Mesenchymal stem cell (in vitro differentiated cells and primary cell): Measurements from ENCODE around the gene EMID1.

Source experiments
- DNase-seq: peaks from one replicate; pipeline ENCODE4 v3.0.0-alpha.2; 2013
- H2AFZ ChIP-seq: one replicate; pipeline ENCODE4 v1.6.1; 2013; ENCODE audit warnings: low read depth, mild to moderate bottlenecking, control low read depth, inconsistent platforms, low read length, moderate library complexity
- H2AK5ac ChIP-seq: 2 replicates; pipeline ENCODE4 v1.6.1; 2013; ENCODE audit warnings: low read length, moderate library complexity, mild to moderate bottlenecking, inconsistent platforms; ENCODE audit not compliant: severe bottlenecking
- H2BK120ac ChIP-seq: one replicate; pipeline ENCODE4 v1.6.1; 2013; ENCODE audit warnings: low read depth, mild to moderate bottlenecking, inconsistent platforms, low read length, moderate library complexity
- H2BK12ac ChIP-seq, 2 experiments: one replicate each; pipeline ENCODE4 v1.6.1; 2013; ENCODE audit warnings: inconsistent platforms in 2 of 2, low read length in 2 of 2, mild to moderate bottlenecking in 2 of 2, moderate library complexity in 2 of 2, control low read depth in 1 of 2
- H2BK15ac ChIP-seq: one replicate; pipeline ENCODE4 v1.6.1; 2013; ENCODE audit warnings: mild to moderate bottlenecking, low read depth, inconsistent platforms; ENCODE audit not compliant: poor library complexity, severe bottlenecking
- H2BK5ac ChIP-seq: 2 replicates; pipeline ENCODE4 v1.6.1; 2013; ENCODE audit warnings: low read depth, mild to moderate bottlenecking, low read length, control low read depth, inconsistent platforms; ENCODE audit not compliant: poor library complexity, severe bottlenecking
- H3K14ac ChIP-seq, 2 experiments: one replicate each; pipeline ENCODE4 v1.6.1; 2013; ENCODE audit warnings: inconsistent platforms in 2 of 2, low read length in 2 of 2, control low read depth in 1 of 2, mild to moderate bottlenecking in 1 of 2, moderate library complexity in 1 of 2
- H3K18ac ChIP-seq, 2 experiments: one replicate each; pipeline ENCODE4 v1.6.1; 2013; ENCODE audit warnings: inconsistent platforms in 2 of 2, low read length in 2 of 2, control low read depth in 1 of 2, low read depth in 1 of 2, mild to moderate bottlenecking in 1 of 2
- H3K23ac ChIP-seq, 2 experiments: one replicate each; pipeline ENCODE4 v1.6.1; 2013; ENCODE audit warnings: inconsistent platforms in 2 of 2, low read length in 2 of 2, mild to moderate bottlenecking in 2 of 2, moderate library complexity in 2 of 2, control low read depth in 1 of 2
- H3K27ac ChIP-seq: 2 replicates; pipeline ENCODE4 v1.5.1; 2013; ENCODE audit warnings: mild to moderate bottlenecking, moderate library complexity, low read length, control low read depth, inconsistent platforms; ENCODE audit not compliant: poor library complexity, severe bottlenecking
- H3K27me3 ChIP-seq, 2 experiments: 2 replicates each; pipeline versions ENCODE4 v1.6.1 to v1.7.0; 2013; ENCODE audit warnings: low read length in 2 of 2, mild to moderate bottlenecking in 2 of 2, moderate library complexity in 2 of 2, control low read depth in 1 of 2, inconsistent platforms in 1 of 2; ENCODE audit not compliant: control insufficient read depth in 1 of 2, insufficient read depth in 1 of 2
- H3K36me3 ChIP-seq, 2 experiments: 2 replicates each; pipeline versions ENCODE4 v1.6.1 to v1.7.0; 2013; ENCODE audit warnings: low read length in 2 of 2, control low read depth in 1 of 2, inconsistent platforms in 1 of 2, low read depth in 1 of 2, mild to moderate bottlenecking in 1 of 2; ENCODE audit not compliant: insufficient read depth in 2 of 2, control insufficient read depth in 1 of 2
- H3K4ac ChIP-seq, 2 experiments: one replicate each; pipeline ENCODE4 v1.6.1; 2013; ENCODE audit warnings: inconsistent platforms in 2 of 2, low read length in 2 of 2, mild to moderate bottlenecking in 2 of 2, moderate library complexity in 2 of 2, control low read depth in 1 of 2, low read depth in 1 of 2
- H3K4me1 ChIP-seq: 2 replicates; pipeline ENCODE4 v1.6.1; 2013; ENCODE audit warnings: low read depth, low read length, control low read depth; ENCODE audit not compliant: control insufficient read depth, insufficient read depth
- H3K4me2 ChIP-seq: 2 replicates; pipeline ENCODE4 v1.6.1; 2013; ENCODE audit warnings: low read length, mild to moderate bottlenecking, inconsistent platforms; ENCODE audit not compliant: poor library complexity, severe bottlenecking
- H3K4me3 ChIP-seq, 2 experiments: 2 replicates each; pipeline versions ENCODE4 v1.5.1 to v1.7.0; 2013; ENCODE audit warnings: low read length in 2 of 2, mild to moderate bottlenecking in 2 of 2, control low read depth in 1 of 2, low read depth in 1 of 2; ENCODE audit not compliant: insufficient read depth in 1 of 2
- H3K79me1 ChIP-seq: replicated peaks from 2 replicates; pipeline ENCODE4 v1.6.1; 2013; ENCODE audit warnings: mild to moderate bottlenecking, control low read depth, low read length, inconsistent platforms; ENCODE audit not compliant: poor library complexity, severe bottlenecking
- H3K9ac ChIP-seq: 2 replicates; pipeline ENCODE4 v1.7.0; 2013; ENCODE audit warnings: mild to moderate bottlenecking, low read length, moderate library complexity
- H3K9me3 ChIP-seq: 2 replicates; pipeline ENCODE4 v1.7.0; 2013; ENCODE audit warnings: mild to moderate bottlenecking, low read length; ENCODE audit not compliant: control insufficient read depth
- H4K8ac ChIP-seq: one replicate; pipeline ENCODE4 v1.6.1; 2013; ENCODE audit warnings: inconsistent platforms, mild to moderate bottlenecking, low read length, moderate library complexity
- H4K91ac ChIP-seq: one replicate; pipeline ENCODE4 v1.6.1; 2013; ENCODE audit warnings: mild to moderate bottlenecking, low read length, inconsistent platforms
- whole genome bisulfite sequencing: methylation state at CpG from one replicate; pipeline ENCODE4 v1.1.7; 2013; ENCODE audit warnings: mixed read lengths; 5-methylcytosine and 5-hydroxymethylcytosine counted together

The EMID1 gene

DNA sequence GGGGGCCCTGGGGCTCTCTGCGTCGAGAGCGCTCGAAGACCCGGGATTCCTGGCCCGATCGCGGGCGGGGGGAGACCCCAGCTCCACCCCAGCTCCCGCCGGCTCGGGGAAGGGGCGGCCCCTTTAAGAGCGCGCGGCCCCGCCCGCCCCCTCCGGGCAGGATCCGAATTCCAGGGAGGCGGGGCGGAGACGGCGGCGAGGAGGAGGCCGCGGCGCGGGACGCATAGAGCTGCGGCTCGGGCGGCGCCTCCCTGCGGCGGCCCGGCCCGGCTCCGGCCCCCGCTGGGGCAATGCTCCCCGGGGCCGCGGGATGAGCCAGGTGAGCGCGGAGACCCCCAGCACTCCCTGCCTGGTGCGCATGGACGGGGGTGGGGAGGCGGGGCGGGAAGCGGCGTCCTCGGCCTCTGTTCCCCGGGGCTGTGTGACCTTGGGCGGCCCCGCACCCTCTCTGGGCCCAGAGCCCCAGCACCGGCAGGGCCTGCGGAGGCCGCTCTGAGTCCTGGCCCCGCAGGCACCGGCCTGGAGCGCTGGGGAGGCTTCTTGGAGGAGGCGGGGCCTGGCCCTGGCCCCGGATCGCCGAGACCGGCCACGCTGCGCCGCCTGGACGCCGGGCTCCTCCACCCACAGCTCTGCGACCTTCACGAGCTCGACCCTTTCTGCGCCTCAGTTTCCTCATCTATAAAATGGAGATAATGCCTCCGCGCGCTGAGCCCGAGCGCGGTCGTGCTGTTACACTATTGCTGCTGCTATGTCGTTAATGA, 101.3 kb downstream of the EMID1 start:
- peak overlapping the region; percentile 76 for H4K91ac ChIP-seq
- H3K18ac ChIP-seq, result peak overlapping the region; percentile 68 to 92
- peaks cover 58% of the 10 kb centered on the region for H3K4me1 ChIP-seq
- peak overlapping the region; percentile 52 to 76 for H3K4ac ChIP-seq
- H3K4me3 ChIP-seq, result peak overlapping the region; percentile 71 to 96
- H3K9me3 ChIP-seq, result no peaks in the 10 kb centered on the region
- peak; percentile 83 for DNase-seq
- WGBS, result 3% methylated on average over 53 of the region's 83 CpGs
- peak overlapping the region; percentile 87 for H3K9ac ChIP-seq
- H4K8ac ChIP-seq, result peak overlapping the region; percentile 87
- H3K14ac ChIP-seq, result peak overlapping the region in 1 of 2 experiments; percentile 91
- H3K27ac ChIP-seq, result peak overlapping the region; percentile 81
- H3K4me2 ChIP-seq, result peak overlapping the region; percentile 90
- no peak overlapping the region for H2AK5ac ChIP-seq
- peak overlapping the region in 1 of 2 experiments; percentile 82 for H2BK12ac ChIP-seq
- H3K36me3 ChIP-seq, result peaks cover 0 to 33% of the 10 kb centered on the region in 2 experiments
- H2BK5ac ChIP-seq, result peak overlapping the region; percentile 39
- peaks cover 18% of the 10 kb centered on the region for H3K79me1 ChIP-seq
- peak overlapping the region in 1 of 2 experiments; percentile 66 for H3K23ac ChIP-seq
- H2AFZ ChIP-seq, result peak overlapping the region; percentile 72
- H3K27me3 ChIP-seq, result no peaks in the 10 kb centered on the region
- peak overlapping the region; percentile 95 for H2BK120ac ChIP-seq
- peak overlapping the region; percentile 90 for H2BK15ac ChIP-seq

GRCh38 chr22:29307596-29308147, 102.0 kb downstream of the EMID1 start:
- Histone ChIP-seq H3K4me3 (peak overlapping the region; percentile 71 to 96), H3K9me3 (no peaks in the 10 kb centered on the region), H3K79me1 (peaks cover 21% of the 10 kb centered on the region), H4K8ac (no peak overlapping the region), H3K36me3 (peaks cover 4 to 36% of the 10 kb centered on the region in 2 experiments), H2BK5ac (no peak overlapping the region), H3K14ac (peak overlapping the region in 1 of 2 experiments; percentile 91), H3K27me3 (peaks cover 0 to under 1% of the 10 kb centered on the region in 2 experiments), H2BK12ac (peak overlapping the region in 1 of 2 experiments; percentile 82), H3K9ac (peak overlapping the region; percentile 87), H3K27ac (no peak overlapping the region), H3K4ac (peak overlapping the region in 1 of 2 experiments; percentile 76), H3K4me2 (peak overlapping the region; percentile 63), H3K4me1 (peaks cover 57% of the 10 kb centered on the region), H2BK120ac (no peak overlapping the region), H2BK15ac (peak overlapping the region; percentile 90), H3K18ac (peak overlapping the region in 1 of 2 experiments; percentile 84), H3K23ac (peak overlapping the region in 1 of 2 experiments; percentile 66), H4K91ac (peak overlapping the region; percentile 5), H2AFZ (peak overlapping the region; percentile 54), H2AK5ac (no peak overlapping the region)
- peak; percentile 40 for DNase-seq
- 74% methylated on average over 20 of the region's 20 CpGs for WGBS

DNA sequence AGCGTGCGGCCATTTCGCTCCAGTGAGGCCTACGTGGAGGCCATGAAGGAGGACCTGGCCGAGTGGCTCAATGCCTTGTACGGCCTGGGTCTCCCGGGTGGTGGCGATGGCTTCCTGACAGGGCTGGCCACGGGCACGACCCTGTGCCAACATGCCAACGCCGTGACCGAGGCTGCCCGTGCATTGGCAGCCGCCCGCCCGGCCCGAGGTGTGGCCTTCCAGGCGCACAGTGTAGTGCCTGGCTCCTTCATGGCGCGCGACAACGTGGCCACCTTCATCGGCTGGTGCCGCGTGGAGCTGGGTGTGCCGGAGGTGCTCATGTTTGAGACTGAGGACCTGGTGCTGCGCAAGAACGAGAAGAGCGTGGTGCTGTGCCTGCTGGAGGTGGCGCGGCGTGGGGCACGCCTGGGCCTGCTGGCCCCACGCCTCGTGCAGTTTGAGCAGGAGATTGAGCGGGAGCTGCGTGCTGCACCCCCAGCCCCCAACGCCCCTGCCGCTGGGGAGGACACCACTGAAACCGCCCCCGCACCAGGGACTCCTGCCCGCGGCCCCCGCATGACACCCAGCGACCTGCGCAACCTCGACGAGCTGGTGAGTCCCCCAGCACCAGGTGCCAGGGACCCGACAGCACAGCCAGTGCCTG, 102.6 kb downstream of the EMID1 start:
- Histone ChIP-seq H2BK5ac (no peak overlapping the region), H3K23ac (no peak overlapping the region), H4K91ac (peak overlapping the region; percentile 8), H3K14ac (peak overlapping the region in 1 of 2 experiments; percentile 35), H3K79me1 (peaks cover 23% of the 10 kb centered on the region), H3K27me3 (peaks cover 0 to 6% of the 10 kb centered on the region in 2 experiments), H3K4me2 (no peak overlapping the region), H2BK12ac (peak overlapping the region in 1 of 2 experiments; percentile 16), H4K8ac (no peak overlapping the region), H2BK15ac (no peak overlapping the region), H3K36me3 (peaks cover 4 to 38% of the 10 kb centered on the region in 2 experiments), H3K4me3 (peak overlapping the region in 1 of 2 experiments; percentile 96), H3K18ac (peak overlapping the region in 1 of 2 experiments; percentile 13), H3K4me1 (peaks cover 55% of the 10 kb centered on the region), H3K9ac (peak overlapping the region; percentile 87), H2AK5ac (no peak overlapping the region), H2BK120ac (no peak overlapping the region), H3K9me3 (no peaks in the 10 kb centered on the region), H2AFZ (no peak overlapping the region), H3K4ac (no peak overlapping the region), H3K27ac (no peak overlapping the region)
- no peak for DNase-seq
- WGBS, result 92% methylated on average over 50 of the region's 50 CpGs
